ENCODE results near the gene TP53. TPM values are rescaled to one million over a fixed set of nuclear protein-coding genes. Genes with fewer than 3 reads are reported as not detected.
A peak's percentile ranks its signal among the peaks of the same experiment; 100 is the strongest.

Gene TP53
- total RNA-seq, 1 donor from 2014 or later, result 41.5 TPM

DNA sequence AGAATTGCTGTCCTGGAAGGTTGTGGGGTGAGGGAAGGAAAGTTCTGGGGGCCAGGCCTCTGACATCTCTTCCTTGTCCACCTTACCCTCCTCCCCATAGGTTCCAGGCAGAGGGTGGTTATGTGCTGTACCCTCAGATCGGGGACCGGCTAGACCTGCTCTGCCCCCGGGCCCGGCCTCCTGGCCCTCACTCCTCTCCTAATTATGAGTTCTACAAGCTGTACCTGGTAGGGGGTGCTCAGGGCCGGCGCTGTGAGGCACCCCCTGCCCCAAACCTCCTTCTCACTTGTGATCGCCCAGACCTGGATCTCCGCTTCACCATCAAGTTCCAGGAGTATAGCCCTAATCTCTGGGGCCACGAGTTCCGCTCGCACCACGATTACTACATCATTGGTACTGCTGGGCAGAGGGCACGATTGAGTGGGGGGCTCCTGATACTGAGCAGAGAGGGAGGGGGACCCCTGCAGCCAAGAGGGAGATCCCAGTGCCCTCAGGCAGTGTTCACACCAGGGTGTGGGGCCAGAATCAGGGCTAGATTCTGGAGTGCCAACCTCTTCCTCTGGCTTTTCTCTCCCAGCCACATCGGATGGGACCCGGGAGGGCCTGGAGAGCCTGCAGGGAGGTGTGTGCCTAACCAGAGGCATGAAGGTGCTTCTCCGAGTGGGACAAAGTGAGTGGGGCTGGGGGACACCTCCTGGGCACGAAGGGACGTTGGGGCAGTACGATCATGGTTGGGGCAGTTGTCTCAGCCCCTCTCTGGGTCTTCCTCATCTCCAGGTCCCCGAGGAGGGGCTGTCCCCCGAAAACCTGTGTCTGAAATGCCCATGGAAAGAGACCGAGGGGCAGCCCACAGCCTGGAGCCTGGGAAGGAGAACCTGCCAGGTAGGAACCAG is 20.8 kb upstream of the TP53 start:
- DNase-seq (ENCODE audit: low spot score) (no peak), ATAC-seq (no peak)

DNA sequence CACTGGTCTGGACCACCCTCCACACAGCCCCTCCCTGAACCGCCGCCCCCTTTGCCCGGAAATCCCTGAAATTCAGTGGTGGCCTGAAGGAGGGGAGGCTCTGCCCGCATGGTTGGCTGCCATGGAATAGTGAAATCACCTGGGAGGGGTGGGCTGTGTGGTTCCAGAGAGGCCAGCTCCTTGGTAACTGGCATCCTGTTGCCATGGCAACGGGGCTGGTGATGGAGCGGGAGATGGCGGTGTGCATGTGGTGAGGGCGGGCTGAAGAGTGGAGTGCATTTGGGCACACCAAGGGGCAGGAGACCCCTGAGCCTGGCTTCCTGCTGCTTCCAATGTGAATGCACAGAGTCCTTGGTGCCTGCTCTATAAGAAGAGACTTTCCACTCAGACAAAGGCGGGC is 20.2 kb upstream of the TP53 start:
- no peak for ATAC-seq
- no peak for DNase-seq (ENCODE audit: low spot score)
- intact Hi-C loops (cut with DNase I), result no loop called here

More for the DNA sequence above, 20.8 kb upstream of the TP53 start:
- intact Hi-C loops (cut with DNase I), result no loop called here

DNA sequence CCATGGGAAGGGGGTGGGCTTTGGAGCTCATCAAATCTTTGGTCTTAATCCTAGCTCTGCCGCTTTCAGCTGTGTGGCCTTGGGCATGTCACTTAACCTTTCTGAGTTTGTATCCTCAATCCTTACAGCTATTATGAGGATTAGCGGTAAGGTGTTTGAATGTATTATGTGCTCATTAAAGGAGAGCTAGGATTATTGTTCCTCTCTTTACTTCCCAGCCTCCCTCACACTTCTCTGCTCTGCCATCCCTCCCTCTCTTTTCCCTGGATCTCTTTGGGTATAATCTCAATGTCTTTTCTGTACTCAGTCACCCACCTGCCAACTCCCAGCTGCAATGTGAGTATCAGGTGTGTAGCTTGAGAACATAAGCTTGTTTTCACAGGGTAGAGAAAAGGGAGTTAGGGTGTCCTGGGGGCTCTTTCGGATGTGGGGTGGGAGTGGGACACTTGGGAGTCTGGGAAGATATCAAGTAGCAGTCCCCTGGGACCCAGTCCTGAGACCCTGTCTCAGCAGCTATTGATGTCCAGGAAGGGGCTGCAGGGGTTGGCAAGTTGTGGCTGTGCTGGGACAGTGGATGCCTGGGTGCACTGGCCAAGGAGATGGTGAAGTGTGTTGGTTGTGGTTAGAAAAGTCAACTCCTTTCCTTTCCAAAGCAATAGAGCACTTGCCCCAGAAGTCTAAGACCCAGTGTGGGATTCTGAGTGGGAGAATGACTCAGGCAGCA is 19.5 kb upstream of the TP53 start:
- intact Hi-C loops (cut with DNase I), result no loop called here
- no peak for ATAC-seq
- DNase-seq (ENCODE audit: low spot score), result no peak

DNA sequence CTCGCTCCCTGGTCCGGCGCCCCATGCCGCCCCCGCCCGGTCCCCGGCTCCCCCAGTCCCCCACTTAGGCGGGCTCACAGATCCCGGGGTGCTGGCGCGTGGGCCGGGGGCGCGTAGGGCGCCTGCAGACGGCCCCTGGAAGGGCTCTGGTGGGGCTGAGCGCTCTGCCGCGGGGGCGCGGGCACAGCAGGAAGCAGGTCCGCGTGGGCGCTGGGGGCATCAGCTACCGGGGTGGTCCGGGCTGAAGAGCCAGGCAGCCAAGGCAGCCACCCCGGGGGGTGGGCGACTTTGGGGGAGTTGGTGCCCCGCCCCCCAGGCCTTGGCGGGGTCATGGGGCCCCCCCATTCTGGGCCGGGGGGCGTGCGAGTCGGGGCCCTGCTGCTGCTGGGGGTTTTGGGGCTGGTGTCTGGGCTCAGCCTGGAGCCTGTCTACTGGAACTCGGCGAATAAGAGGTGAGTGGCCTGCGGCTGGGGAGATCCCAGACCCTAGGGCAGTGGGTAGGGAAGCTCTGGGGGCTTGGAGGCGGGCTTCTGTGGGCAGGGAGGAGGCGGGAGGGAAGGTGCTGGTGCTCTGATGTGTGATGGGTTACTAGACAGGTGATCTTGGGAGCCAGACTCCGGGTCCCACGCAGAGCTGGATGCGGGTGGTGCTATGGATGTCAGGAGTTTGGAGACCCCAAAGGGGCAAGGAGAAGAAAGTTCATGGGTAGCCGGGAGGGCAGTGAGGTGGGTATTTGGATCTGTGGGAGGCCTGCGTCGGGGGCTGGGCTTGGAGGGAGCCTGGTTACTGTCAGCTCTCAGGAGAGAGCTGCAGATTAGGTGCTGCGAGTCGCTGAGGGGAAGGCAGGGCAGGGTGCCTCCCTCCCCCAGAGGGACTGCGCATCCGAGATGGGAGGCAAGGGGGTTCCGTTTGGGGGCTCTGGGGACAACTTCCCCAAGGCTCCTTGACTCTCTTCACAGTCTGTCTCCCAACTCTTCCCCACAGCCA is 18.3 kb upstream of the TP53 start:
- intact Hi-C loops (cut with DNase I), result no loop called here
- no peak for DNase-seq (ENCODE audit: low spot score)
- no peak for ATAC-seq

DNA sequence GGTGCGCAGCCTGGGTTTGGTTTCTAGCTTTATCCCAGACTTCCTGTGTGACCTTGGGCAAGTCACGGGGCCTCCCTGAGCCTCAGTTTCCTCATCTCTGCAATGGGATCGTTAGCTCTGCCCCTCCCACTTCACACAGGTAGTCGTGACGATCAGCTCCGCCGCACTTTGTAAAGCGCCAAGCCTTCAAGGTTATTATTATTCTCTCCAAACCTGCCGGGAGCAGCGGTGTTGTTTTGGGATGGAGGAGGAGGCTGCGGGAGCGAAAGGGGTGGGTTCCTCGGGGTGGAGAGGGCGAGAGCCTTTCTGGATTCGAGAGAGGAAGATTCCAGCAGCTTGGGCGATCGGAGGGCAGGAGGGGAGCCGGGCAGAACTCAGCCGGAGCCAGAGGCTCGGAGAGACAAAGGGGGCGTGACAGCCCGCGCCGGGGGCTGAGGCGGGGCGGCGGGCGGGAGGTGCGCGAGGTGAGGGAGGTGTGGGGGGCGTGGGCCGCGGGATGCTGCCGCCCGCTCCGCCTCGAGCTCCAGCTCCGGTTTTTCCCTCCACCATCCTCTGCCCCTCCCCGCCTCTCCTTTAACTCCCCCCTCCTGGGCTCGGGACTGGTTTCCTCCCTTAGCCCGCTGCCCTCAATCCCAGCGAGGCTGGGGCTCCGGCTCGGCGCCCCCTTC is 17.4 kb upstream of the TP53 start, which contains the start of gene EFNB3:
Gene EFNB3 (plus strand): TSS at position 602 of the 668 bp plus-strand sequence. CDS start 397 bp downstream, outside the sequence.
- intact Hi-C loops (cut with DNase I), result loop anchor here (5.0 kb wide), 1 partner anchor 83 kb away; no protein-coding TSS in a partner anchor
- ATAC-seq (no peak), DNase-seq (ENCODE audit: low spot score) (no peak)

DNA sequence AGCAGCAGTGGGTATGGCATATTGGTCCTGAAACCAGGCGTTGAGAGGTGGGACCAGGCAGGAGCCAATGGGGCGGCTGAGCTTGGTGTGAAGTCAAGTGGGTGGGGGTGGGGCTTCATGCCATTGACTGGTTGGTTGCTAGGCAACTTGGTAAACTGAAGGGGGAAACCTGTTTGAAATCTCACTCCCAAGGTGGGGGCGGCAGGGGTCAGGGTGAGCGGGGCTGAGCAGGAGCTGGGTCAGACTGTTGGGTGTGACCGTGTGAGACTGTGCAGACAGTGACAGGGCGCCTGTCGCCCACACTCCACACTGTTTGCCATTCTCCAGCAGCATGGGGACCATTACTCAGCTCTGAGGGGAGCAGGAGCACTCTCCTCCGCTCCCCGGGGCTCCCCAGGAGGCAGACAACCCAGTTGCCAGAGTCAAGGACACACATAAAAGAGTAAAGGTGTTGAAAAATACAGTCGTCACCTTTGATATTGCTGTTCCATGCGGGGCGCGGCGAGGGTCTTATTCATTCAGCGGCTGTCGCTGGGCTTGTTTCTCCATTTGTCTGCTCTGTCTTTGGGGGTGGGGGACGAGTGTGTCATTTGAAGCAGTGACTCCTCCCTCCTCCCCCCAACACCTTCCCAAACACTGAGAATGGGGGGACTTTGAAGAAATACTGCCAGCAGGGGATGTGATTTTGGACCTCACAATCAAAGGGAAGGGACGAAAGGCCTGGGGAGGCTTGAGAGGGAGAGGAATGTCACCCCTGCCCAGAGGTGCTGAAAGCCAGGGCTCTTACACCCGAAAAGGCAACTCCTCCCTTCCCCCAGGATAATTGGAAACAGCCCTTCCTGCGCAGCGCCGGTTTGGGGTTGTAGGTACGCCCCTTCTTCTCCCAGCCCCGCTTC is 16.5 kb upstream of the TP53 start:
- DNase-seq (ENCODE audit: low spot score) (no peak), ATAC-seq (peak; percentile 35)
- intact Hi-C loops (cut with DNase I), result loop anchor here (5.0 kb wide), 1 partner anchor 83 kb away; no protein-coding TSS in a partner anchor

DNA sequence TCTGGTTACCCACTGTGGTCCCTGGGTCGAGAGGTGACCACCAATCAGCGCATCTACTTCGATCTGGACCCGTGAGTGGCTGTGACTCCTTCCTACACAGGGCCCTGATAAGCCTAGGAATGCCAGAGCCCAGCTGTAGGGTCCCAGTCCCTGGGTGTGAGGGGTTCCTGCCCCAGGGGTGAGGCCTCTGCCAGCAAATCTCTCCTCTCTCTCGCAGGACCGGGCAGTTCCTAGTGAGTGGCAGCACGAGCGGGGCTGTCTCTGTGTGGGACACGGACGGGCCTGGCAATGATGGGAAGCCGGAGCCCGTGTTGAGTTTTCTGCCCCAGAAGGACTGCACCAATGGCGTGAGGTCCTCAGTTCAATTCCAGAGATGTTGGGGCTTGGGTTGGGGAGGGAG is 15.5 kb upstream of the TP53 start:
- intact Hi-C loops (cut with DNase I), result loop anchor here (5.0 kb wide), 1 partner anchor 85 kb away; no protein-coding TSS in a partner anchor
- ATAC-seq (no peak), DNase-seq (ENCODE audit: low spot score) (no peak)

DNA sequence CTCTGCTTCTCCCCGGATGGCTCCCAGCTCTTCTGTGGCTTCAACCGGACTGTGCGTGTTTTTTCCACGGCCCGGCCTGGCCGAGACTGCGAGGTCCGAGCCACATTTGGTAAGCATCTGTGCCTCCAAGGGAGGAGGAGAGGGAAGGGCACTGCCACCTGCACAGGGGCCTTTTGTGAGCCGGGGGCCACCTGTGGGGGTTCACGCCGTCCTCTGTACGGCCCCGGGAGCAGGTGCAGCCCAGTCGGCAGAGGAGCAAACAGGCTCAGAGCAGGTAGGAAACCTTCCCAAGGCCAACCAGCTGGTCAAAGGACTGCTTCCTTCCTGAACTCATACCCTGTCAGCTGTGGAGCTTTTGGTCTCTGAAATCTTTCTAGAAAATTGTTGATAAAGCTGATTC is 14.4 kb upstream of the TP53 start:
- DNase-seq (ENCODE audit: low spot score) (no peak), ATAC-seq (no peak)
- intact Hi-C loops (cut with DNase I), result loop anchor here (5.0 kb wide), 1 partner anchor 86 kb away; no protein-coding TSS in a partner anchor

DNA sequence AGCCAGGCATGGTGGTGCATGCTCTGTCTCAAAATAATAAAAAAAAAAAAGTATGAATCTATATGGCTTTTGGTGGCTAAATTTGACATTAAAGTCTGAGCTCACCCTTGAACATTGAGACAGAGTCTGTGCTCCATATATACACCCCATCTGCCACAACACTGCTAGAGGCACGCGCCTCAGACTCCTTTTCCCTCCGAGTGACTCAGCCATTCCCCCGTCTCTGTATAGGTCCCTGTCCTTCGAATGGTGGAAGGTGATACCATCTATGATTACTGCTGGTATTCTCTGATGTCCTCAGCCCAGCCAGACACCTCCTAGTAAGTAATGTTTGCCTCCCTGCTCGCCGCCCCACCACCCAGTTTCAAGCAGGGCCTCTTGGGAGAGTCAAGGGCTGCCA is 13.2 kb upstream of the TP53 start:
- ATAC-seq (no peak), DNase-seq (ENCODE audit: low spot score) (no peak)
- intact Hi-C loops (cut with DNase I), result loop anchor here (5.0 kb wide), 1 partner anchor 87 kb away; no protein-coding TSS in a partner anchor

DNA sequence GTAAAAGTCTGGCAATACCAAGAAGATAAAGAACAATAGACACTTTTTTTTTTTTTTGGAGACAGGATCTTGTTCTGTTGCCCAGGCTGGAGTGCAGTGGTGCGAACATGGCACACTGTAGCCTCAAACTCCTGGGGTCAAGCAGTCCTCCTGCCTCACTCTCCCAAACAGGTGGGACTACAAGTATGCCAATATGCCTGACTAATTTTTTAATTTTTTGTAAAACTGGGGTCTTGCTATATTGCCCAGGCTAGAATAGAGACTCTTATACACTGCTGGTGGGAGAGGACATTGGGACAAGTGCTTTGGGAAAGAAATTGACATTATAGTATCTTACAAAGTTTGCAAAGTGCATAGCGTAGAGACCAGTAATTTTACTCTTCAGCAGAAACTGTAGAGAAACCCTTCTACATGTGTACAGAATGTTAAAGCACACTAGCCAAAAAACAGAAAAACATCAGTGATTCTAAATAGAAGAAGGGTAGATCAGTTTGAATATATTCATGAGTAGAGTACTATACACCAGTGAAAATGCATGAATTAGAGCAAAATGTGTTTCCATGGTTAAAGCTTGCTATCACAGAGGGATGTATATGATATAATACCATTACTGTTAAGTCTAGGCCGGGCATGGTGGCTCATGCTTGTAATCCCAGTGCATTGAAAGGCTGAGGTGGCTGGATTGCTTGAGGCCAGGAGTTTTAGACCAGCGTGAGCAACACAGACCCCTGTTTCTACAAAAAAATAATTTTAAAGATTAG is 10.7 kb upstream of the TP53 start:
- no peak for ATAC-seq
- intact Hi-C loops (cut with DNase I), result no loop called here
- no peak for DNase-seq (ENCODE audit: low spot score)

DNA sequence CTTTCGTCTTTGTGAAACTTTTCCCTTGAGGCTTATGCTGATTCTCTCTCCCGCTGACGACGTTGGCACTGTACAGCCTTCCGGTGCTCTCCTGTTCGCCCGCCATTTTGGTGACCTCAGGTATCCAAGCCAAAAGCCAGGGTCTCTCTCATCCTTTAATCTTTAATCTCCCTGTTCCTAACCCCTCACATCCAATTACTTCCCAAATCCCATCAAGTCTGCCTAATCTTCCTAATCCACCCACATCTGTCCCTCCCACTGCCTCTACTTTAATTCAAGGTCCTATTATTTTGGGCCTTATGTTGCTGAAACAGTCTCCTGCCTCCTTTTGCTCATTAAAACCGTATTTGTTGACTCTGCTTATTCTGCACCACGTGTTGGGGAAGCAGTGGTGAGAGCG is 8.3 kb upstream of the TP53 start:
- ATAC-seq (no peak), DNase-seq (ENCODE audit: low spot score) (no peak)
- intact Hi-C loops (cut with DNase I), result no loop called here

DNA sequence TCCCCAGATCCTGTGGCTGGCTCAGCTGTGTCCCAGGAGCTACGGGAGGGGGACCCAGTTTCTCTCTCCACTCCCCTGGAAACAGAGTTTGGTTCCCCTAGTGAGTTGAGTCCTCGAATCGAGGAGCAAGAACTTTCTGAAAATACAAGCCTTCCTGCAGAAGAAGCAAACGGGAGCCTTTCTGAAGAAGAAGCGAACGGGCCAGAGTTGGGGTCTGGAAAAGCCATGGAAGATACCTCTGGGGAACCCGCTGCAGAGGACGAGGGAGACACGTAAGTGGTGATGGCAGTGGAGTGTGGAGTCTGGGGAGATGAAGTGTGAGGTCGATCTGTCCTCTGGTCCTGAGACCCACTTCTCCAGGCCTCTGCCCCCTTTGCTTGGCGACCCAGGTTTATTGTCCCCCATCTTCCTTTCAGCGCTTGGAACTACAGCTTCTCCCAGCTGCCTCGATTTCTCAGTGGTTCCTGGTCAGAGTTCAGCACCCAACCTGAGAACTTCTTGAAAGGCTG is 1.6 kb upstream of the TP53 start:
- DNase-seq (ENCODE audit: low spot score) (no peak), ATAC-seq (no peak)
- intact Hi-C loops (cut with DNase I), result loop anchor here (10.0 kb wide), 1 partner anchor 54 kb away; the partner anchor contains the start of gene SHBG

DNA sequence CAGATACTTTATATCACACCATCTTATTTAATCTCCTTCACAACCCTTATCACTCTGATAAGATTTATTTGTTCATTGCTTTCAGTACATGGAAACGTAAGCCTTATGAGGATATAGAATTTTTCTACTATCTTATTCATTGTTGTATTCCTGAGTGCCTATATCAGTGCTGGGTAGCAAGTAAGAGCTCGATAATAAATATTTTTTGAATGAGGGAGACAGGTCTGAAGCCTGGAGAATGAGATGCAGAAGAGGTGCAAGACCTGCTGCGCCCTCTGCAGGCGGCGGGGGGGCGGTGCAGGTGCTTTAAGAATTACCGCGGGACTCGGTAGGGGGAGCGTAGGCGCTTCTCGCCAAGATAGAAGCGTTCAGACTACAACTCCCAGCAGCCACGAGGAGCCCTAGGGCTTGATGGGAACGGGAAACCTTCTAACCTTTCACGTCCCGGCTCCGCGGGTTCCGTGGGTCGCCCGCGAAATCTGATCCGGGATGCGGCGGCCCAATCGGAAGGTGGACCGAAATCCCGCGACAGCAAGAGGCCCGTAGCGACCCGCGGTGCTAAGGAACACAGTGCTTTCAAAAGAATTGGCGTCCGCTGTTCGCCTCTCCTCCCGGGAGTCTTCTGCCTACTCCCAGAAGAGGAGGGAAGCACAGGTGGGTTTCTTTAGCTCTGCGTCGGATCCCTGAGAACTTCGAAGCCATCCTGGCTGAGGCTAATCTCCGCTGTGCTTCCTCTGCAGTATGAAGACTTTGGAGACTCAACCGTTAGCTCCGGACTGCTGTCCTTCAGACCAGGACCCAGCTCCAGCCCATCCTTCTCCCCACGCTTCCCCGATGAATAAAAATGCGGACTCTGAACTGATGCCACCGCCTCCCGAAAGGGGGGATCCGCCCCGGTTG is 868 bp upstream of the TP53 start, which contains the start of gene WRAP53:
Gene WRAP53 (plus strand): TSS at position 570 of the 900 bp plus-strand sequence. CDS start 172 bp downstream, at position 742.
- peak; percentile 97 for DNase-seq (ENCODE audit: low spot score)
- intact Hi-C loops (cut with DNase I), result loop anchor here (10.0 kb wide), 1 partner anchor 53 kb away; the partner anchor contains the start of gene SHBG
- ATAC-seq, result peak; percentile 95

DNA sequence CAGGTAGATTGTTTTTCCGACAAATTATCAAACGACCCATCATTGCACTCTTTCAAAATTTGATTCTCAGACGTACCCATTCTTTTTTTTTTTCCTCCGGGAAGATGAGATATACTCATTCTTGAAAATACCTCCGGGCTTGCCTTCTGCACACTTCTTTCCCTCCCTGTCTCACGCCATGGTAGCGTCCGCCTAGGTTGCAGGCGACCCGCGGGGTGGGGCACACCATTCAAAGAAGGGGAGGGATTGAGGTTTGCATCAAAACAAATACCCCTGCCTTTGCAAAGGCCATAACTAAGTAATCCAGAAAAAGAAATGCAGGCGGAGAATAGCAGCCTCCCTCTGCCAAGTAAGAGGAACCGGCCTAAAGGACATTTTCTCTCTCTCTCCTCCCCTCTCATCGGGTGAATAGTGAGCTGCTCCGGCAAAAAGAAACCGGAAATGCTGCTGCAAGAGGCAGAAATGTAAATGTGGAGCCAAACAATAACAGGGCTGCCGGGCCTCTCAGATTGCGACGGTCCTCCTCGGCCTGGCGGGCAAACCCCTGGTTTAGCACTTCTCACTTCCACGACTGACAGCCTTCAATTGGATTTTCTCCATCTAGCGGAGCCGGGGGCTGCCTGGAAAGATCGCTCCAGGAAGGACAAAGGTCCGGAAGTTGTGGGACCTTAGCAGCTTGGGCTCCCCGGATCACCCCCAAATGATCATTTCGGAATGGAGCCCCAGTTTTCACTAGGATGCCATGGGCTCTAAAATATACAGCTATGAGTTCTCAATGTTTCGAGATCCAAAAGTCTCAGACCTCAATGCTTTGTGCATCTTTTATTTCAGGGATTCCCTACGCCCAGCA is 843 bp downstream of the TP53 start:
- peak; percentile 75 for ATAC-seq
- intact Hi-C loops (cut with DNase I), result loop anchor here (10.0 kb wide), 1 partner anchor 52 kb away; the partner anchor contains the start of gene SHBG
- DNase-seq (ENCODE audit: low spot score), result peak; percentile 83
